GM13976 (cell line): ENCODE results near the gene DNAJB8.

Source experiments
- DNase-seq: peaks from one replicate; pipeline ENCODE4 v3.0.0; 2012; ENCODE audit warnings: low spot score
- in situ Hi-C: fragments of 300-500 bp; cut with MboI; formaldehyde crosslinking; loops from one replicate; pipeline ENCODE4 v1.12.0; 2022; ENCODE audit warnings: low sequenced_read_pairs, mixed read lengths, inconsistent platforms; ENCODE audit not compliant: unreplicated experiment
- TF ChIP-seq, protein P1 (sequence below): IDR thresholded peaks from 2 replicates; pipeline ENCODE4 v1.5.1; 2012; ENCODE audit warnings: borderline replicate concordance, mild to moderate bottlenecking; ENCODE audit not compliant: insufficient read depth; ENCODE audit errors: extremely low read depth, missing control alignments, control extremely low read depth

Gene DNAJB8

DNA sequence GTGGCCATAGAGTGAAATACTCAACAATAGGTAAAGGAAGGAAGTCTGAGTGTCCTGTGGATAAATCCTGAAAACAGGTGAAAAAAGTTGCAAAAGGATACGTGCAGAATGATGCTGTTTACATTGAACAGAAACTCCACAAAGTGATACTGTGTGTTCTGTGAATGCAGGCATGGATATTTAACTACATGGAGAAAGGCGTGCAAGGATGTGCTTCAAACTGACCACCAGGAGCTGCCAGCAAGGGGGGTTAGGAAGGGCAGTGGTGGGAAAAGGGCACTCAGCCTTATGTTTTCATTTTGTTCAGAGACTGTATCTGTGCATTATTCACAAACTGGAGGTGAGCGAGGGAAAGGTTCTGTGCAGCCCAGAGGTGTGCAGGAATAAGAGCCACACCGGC, 47.4 kb downstream of the DNAJB8 start:
- DNase-seq: no peak
- in situ Hi-C loops: no loop called here

DNA sequence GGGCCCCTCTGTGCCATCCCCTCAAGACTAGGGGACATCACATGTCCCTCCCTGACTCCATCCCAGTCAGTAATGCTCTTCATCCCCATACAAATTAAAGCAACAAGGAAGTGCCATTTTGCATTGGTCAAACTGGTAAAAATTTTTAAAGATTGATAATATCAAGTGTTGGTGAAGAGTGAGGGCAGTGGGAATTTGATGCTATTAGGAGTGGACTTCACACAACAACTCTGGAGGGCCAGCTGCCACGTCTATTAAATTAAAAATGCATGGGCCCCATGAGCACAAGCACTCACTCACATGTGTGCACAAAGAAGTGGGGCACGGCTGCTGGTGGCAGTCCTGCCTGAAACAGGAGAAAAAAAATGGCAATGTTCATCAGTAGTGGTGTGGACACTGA, 47.8 kb downstream of the DNAJB8 start:
- DNase-seq: no peak
- in situ Hi-C loops: no loop called here
- TF ChIP-seq, protein P1, sequence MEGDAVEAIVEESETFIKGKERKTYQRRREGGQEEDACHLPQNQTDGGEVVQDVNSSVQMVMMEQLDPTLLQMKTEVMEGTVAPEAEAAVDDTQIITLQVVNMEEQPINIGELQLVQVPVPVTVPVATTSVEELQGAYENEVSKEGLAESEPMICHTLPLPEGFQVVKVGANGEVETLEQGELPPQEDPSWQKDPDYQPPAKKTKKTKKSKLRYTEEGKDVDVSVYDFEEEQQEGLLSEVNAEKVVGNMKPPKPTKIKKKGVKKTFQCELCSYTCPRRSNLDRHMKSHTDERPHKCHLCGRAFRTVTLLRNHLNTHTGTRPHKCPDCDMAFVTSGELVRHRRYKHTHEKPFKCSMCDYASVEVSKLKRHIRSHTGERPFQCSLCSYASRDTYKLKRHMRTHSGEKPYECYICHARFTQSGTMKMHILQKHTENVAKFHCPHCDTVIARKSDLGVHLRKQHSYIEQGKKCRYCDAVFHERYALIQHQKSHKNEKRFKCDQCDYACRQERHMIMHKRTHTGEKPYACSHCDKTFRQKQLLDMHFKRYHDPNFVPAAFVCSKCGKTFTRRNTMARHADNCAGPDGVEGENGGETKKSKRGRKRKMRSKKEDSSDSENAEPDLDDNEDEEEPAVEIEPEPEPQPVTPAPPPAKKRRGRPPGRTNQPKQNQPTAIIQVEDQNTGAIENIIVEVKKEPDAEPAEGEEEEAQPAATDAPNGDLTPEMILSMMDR: no peak

More for the DNA sequence above, 47.4 kb downstream of the DNAJB8 start:
- TF ChIP-seq, protein P1: no peak

DNA sequence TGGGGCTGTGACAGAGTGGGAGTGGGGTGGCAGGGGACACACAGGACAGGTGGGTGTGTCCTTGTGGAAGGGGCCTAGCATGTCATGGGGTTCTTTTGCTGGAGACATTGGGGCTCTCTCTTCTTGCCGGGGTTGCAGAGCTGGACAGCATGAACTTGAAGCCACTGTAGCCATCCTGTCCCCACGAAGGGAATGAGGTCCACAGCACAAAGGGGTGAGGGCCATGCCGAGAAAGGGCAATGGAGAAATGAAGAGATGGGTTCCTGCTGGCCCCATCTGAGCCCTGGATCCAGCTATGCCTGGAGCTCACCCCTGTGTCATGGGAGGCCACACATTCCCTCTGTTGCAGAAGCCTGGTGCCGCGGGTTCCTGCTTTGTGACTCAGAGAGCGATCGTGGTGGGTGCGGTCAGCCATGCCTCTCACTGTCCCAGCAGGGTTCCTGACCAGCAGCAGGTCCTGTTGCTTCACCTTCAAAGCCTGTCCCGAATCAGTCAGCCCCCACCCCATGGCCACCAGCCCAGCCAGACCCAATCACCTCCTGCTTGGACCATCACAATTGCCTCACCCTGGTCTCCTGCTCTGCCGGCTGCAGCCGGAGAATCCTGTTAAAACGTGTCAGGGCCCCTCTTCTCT, 50.0 kb downstream of the DNAJB8 start:
- no peak for DNase-seq
- TF ChIP-seq, protein P1: no peak
- in situ Hi-C loops: no loop called here

DNA sequence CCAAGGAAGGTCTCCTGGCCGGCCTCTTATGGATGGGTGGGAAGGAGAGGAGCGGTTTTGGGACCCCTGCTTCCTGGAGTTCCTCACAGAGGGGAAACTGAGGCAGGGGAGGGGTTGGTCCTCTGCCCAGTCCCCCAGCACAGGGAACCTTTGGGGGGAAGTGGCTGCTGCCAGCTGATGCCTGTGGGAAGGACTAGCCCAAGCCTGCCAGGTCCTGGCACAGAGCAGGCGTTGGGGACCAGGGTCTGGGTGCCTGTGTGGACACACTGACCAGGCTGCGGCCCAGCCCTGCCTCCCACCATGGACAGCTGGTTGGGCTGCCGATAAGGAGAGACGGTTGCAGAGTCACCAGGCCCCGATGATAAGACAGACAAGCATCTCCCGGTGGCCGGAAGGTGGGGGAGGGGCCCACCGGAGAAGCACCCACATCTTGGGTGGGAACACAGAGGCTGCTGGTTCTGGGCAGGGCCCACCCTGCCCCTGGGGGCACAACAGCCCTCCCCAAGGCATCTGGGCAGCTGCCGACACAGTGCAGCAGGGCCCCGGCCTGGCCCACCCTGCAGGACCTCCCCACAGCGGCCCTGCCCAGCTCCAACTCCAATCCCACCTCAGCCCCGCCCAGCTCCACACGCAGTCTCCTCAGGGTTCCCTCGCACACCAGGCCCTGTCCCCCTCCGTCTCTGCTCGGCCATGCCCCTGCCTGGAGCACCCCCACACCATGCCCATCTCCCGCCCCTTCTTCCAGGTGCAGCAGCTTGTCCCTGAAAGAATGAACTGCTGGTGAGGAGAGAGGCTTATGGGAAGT, 50.7 kb downstream of the DNAJB8 start:
- TF ChIP-seq, protein P1: no peak
- DNase-seq: no peak
- in situ Hi-C loops: no loop called here

DNA sequence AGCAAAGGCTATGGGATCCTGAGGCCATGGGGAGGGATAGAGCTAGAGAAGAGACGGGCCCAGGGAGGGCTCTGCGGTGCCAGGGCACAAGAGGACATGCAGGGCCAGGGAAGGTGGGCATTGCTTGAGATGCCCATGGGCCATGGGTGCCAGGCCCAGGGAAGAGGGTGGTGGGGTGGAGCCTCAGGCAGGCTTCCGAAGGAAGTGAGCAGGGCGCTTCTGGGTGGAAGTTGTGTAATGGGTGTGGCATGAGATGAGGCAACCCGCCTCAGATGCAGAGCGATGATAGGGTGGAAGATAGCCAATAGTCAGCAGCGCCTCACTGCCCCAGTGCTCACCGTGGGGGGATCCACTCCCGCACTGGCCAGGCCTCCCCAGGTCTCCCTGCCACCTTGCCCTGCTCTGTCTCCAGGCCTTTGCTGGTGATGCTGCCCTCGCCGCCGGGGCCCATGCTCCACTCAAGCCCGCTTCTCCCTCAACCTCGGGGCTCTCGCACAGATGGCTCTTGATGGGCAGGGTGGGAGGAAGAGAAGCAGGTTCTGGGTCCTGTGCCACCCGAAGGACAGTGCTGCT, 51.4 kb downstream of the DNAJB8 start:
- TF ChIP-seq, protein P1: no peak
- no peak for DNase-seq
- in situ Hi-C loops: no loop called here

DNA sequence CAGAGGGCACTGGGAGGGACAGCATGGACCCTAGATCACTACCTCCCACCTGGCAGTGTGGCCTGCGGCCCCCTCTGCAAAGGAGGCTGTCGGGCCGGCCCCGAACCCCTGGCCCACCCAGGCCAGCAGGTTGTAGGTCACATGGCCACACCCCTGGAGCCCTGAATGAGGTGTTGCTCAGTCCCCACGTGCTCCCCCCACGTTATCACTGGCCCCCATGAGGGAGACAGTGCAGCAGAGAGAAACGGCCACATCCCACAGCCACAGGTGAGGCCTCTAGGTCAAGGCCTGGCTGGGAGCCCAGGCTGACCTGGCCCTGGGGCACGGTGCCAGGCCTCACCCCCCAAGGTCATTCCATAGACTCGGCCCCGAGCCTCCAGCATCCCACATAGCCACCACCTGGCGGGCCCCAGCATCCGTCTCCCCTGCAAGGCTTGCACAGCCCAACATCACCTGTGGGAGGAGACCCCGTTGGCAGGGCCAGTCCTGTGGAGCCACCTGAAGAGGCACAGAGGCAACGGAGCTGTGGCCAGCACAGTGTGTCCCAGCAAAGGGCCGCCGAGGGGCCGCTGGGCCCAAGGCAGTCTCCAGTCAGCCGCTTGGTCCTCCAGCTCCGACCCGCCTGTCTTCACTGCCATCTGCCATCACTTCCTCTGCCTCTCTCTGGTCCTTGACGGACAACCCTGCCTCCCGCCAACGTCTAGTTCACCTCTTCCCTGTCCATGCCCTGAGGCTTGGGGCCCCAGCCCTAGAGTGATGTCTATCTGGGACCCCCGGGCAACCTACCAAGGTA, 53.1 kb downstream of the DNAJB8 start:
- TF ChIP-seq, protein P1: no peak
- DNase-seq: no peak
- in situ Hi-C loops: no loop called here
